HCT116 (cell line): ENCODE results near the gene HSF4. TPM values are rescaled to one million over a fixed set of nuclear protein-coding genes. Genes with fewer than 3 reads are reported as not detected.

Experiments used
- ATAC-seq: fragments of 200-7000 bp; cut with Tn5 transposase; 2 replicates; pipeline ENCODE4 v1.9.1; 2020; ENCODE audit warnings: mild to moderate bottlenecking, moderate library complexity
- BruUV-seq: library from RNA; stranded (reverse); fragments of 400-500 nt; replicated peaks from 2 replicates; lab custom pipeline; 2021; lab: Mats Ljungman, UMichigan
- CTCF ChIA-PET: fragments of 300-600 bp; sonication (Branson Sonifier 250); formaldehyde crosslinking; loops from one replicate; lab custom pipeline; 2021; ENCODE audit warnings: antibody characterized with exemption; lab: Charles Lee
- POLR2A ChIA-PET: fragments of 300-600, 350-600 bp; sonication (Branson Sonifier 250); formaldehyde crosslinking; loops from one replicate; lab custom pipeline; 2021; ENCODE audit warnings: antibody characterized with exemption; lab: Charles Lee
- RAD21 ChIA-PET, 2 experiments: fragments of 300-600 bp; sonication (Branson Sonifier 250); formaldehyde crosslinking; loops; one replicate each; lab custom pipeline; 2023; ENCODE audit warnings: low total read pairs in 2 of 2; ENCODE audit not compliant: uncharacterized antibody in 2 of 2, unreplicated experiment in 2 of 2, low non-redundant PET in 1 of 2; lab: Charles Lee
- DNase-seq: peaks from one replicate; pipeline ENCODE4 v3.0.0-alpha.2; 2010; ENCODE audit warnings: low read depth, low spot score
- H2AFZ ChIP-seq: fragments of 200-600 bp; shearing (Covaris generic), sonication (generic); 2 replicates; pipeline ENCODE4 v1.6.1; 2017; ENCODE audit warnings: low read depth, mixed run types, mixed read lengths, antibody characterized with exemption, low read length; ENCODE audit not compliant: poor library complexity, severe bottlenecking
- H3K27ac ChIP-seq: 2 replicates; pipeline ENCODE4 v1.5.1; 2012; ENCODE audit warnings: low read depth, low read length
- H3K27me3 ChIP-seq: fragments of 200-600 bp; sonication (generic); 2 replicates; pipeline ENCODE4 v1.6.1; 2016; ENCODE audit warnings: mixed run types, low read length, mixed read lengths; ENCODE audit not compliant: insufficient read depth
- H3K36me3 ChIP-seq, 2 experiments: fragments of 200-500 bp in 1 of 2; fragments of 200-600 bp in 1 of 2; sonication (Bioruptor generic) in 1 of 2; sonication (generic) in 1 of 2; 2 replicates each; pipeline versions ENCODE4 v1.5.1 to v1.6.1; 2014 to 2016; ENCODE audit warnings: low read length in 2 of 2, inconsistent platforms in 1 of 2, mixed read lengths in 1 of 2, mixed run types in 1 of 2; ENCODE audit not compliant: insufficient read depth in 2 of 2, control insufficient read depth in 1 of 2
- H3K4me1 ChIP-seq, 2 experiments: fragments of 200-600 bp in 1 of 2; sonication (generic) in 1 of 2; 2 replicates each; pipeline versions ENCODE4 v1.5.1 to v1.6.1; 2012 to 2017; ENCODE audit warnings: low read length in 2 of 2, inconsistent platforms in 1 of 2, mild to moderate bottlenecking in 1 of 2, mixed read lengths in 1 of 2, mixed run types in 1 of 2, moderate library complexity in 1 of 2; ENCODE audit not compliant: insufficient read depth in 2 of 2, control insufficient read depth in 1 of 2
- H3K4me2 ChIP-seq: fragments of 200-600 bp; sonication (generic); 2 replicates; pipeline ENCODE4 v1.6.1; 2017; ENCODE audit warnings: mixed run types, low read length, mixed read lengths
- H3K4me3 ChIP-seq, 2 experiments: fragments of 200-600 bp in 1 of 2; sonication (generic) in 1 of 2; replicated peaks in 1 of 2; 2 replicates each; pipeline ENCODE4 v1.5.1; 2011 to 2016; ENCODE audit warnings: low read length in 2 of 2, control low read depth in 1 of 2, low read depth in 1 of 2, mild to moderate bottlenecking in 1 of 2, mixed read lengths in 1 of 2, mixed run types in 1 of 2
- H3K79me2 ChIP-seq: fragments of 200-600 bp; sonication (generic); 2 replicates; pipeline ENCODE4 v1.6.1; 2017; ENCODE audit warnings: mild to moderate bottlenecking, mixed run types, low read length, moderate library complexity, mixed read lengths; ENCODE audit not compliant: insufficient read depth
- H3K9ac ChIP-seq: fragments of 200-600 bp; sonication (generic); 2 replicates; pipeline ENCODE4 v1.6.1; 2016; ENCODE audit warnings: low read length, mixed read lengths
- H3K9me2 ChIP-seq: fragments of 200-600 bp; sonication (generic), shearing (Covaris generic); 2 replicates; pipeline ENCODE4 v1.6.1; 2017; ENCODE audit warnings: mixed run types, mild to moderate bottlenecking, moderate library complexity; ENCODE audit not compliant: insufficient read depth
- H3K9me3 ChIP-seq, 2 experiments: fragments of 200-500 bp in 1 of 2; fragments of 200-600 bp in 1 of 2; sonication (Bioruptor generic) in 1 of 2; sonication (generic) in 1 of 2; 2 replicates each; pipeline ENCODE4 v1.6.1; 2014 to 2017; ENCODE audit warnings: low read length in 2 of 2, mixed read lengths in 2 of 2, inconsistent platforms in 1 of 2, low read depth in 1 of 2, mild to moderate bottlenecking in 1 of 2, mixed run types in 1 of 2, moderate library complexity in 1 of 2; ENCODE audit not compliant: control insufficient read depth in 1 of 2, insufficient read depth in 1 of 2
- H4K20me1 ChIP-seq: fragments of 200-600 bp; sonication (generic), shearing (Covaris generic); 2 replicates; pipeline ENCODE4 v1.6.1; 2017; ENCODE audit warnings: mixed run types, mild to moderate bottlenecking, moderate library complexity; ENCODE audit not compliant: insufficient read depth
- CTCF ChIP-seq, 3 experiments: fragments of 200-600 bp in 1 of 3; sonication (generic) in 1 of 3; IDR thresholded peaks in 2 of 3; conservative IDR thresholded peaks in 1 of 3; 2 replicates each; pipeline ENCODE4 v1.5.1; 2012 to 2017; ENCODE audit warnings: low read depth in 2 of 3, low read length in 2 of 3, antibody characterized with exemption in 1 of 3, borderline replicate concordance in 1 of 3, control low read depth in 1 of 3, mild to moderate bottlenecking in 1 of 3, mixed read lengths in 1 of 3, mixed run types in 1 of 3, moderate library complexity in 1 of 3; ENCODE audit not compliant: insufficient read depth in 1 of 3
- EGR1 ChIP-seq: IDR thresholded peaks from 2 replicates; pipeline ENCODE4 v1.6.1; 2012; ENCODE audit warnings: low read depth
- ELF1 ChIP-seq: IDR thresholded peaks from 2 replicates; pipeline ENCODE4 v1.6.1; 2012; ENCODE audit warnings: low read depth, borderline replicate concordance
- EZH2 ChIP-seq: fragments of 200-600 bp; sonication (generic); IDR thresholded peaks from 2 replicates; pipeline ENCODE4 v1.6.1; 2017; ENCODE audit warnings: antibody characterized with exemption, mixed run types
- EZH2phosphoT487 ChIP-seq: fragments of 200-600 bp; IDR thresholded peaks from 2 replicates; pipeline ENCODE4 v1.6.1; 2018; ENCODE audit warnings: antibody characterized with exemption, borderline replicate concordance
- JUND ChIP-seq: IDR thresholded peaks from 2 replicates; pipeline ENCODE4 v1.6.1; 2012
- POLR2AphosphoS5 ChIP-seq: IDR thresholded peaks from 2 replicates; pipeline ENCODE4 v1.6.1; 2011; ENCODE audit warnings: mild to moderate bottlenecking, low read depth, low read length, moderate library complexity
- SIN3A ChIP-seq: IDR thresholded peaks from 2 replicates; pipeline ENCODE4 v1.6.1; 2012; ENCODE audit warnings: low read depth
- ZBTB33 ChIP-seq: IDR thresholded peaks from 2 replicates; pipeline ENCODE4 v1.6.1; 2011; ENCODE audit warnings: mild to moderate bottlenecking, low read length, moderate library complexity; ENCODE audit not compliant: insufficient replicate concordance; ENCODE audit errors: extremely low read depth
- intact Hi-C: fragments of 100-400 bp; cut with micrococcal nuclease; formaldehyde crosslinking; loops from 2 replicates; pipeline ENCODE4 v1.10.0; 2022
- total RNA-seq: library from RNA; stranded (reverse); gene quantifications from one replicate; pipeline ENCODE4 v1.2.1, GENCODE V29; 2021; ENCODE audit not compliant: unreplicated experiment
- TF ChIP-seq, protein P1 (sequence below): IDR thresholded peaks from 2 replicates; pipeline ENCODE4 v1.6.1; 2012

Gene HSF4
- total RNA-seq, 1 experiment from 2014 or later: 46.6 TPM

DNA sequence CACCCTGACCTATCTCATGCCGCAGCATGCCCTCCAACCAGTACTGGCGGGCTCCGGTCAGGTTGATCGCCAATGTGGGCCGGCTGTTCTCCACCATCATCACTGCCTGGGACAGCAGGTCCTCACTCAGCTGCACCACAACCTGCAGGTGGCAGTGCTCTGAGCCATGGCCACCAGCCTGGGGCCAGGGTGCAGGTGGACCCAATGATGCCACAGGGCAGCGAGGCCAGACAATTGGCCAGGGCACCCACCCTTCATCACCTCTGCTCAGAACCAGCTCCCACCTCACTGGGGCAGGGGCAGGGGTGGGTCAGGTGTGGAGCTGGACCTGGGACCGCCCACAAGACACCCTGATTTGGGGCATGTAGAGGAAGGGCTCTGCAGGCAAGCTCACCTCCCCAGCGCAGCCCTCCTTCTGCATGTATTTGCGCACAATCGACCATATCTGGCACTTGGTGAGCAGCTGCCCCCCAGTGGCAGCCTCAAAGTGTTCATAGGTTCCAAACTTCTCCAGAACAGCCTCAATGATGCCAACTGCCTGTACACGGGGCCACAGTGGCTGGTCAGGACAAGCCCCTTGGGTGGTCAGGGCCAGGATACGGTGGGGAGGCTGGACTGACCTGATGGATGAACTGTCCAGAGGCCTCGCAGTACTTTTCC lies 15.0 kb downstream of the HSF4 start:
- Histone ChIP-seq H3K4me1 (peaks cover 47 to 72% of the 10 kb centered on the region in 2 experiments), H3K27me3 (no peaks in the 10 kb centered on the region), H3K4me2 (peak overlapping the region; percentile 93; the same call in 1 of the 2 replicates), H3K36me3 (0 out of 4 replicates have a peak, but pooled peaks cover 0 to 6% of the 10 kb centered on the region in 2 experiments), H3K9ac (0 out of 2 replicates have a peak overlapping the region, but pooled peaks have one; percentile 77), H3K4me3 (no peak overlapping the region)
- DNase-seq: no peak
- TF ChIP-seq CTCF (IDR thresholded peaks at IDR 0.05 in 2 of 3, conservative IDR thresholded peaks at IDR 0.05 in 1 of 3; ENCODE audit: borderline replicate concordance in 1 of 3, insufficient read depth in 1 of 3, low read depth in 2 of 3, low read length in 2 of 3): peak in 2 of 3 experiments; percentile 39 to 50; a peak in 3 of 6 replicates
- TF ChIP-seq POLR2AphosphoS5: no peak
- TF ChIP-seq, all 23 proteins: peak for 1
- peaks cover 11% of the 10 kb centered on the region for H3K79me2 ChIP-seq
- intact Hi-C loops: no loop called here
- H3K27ac ChIP-seq: peak overlapping the region; percentile 95
- H4K20me1 ChIP-seq: no peaks in the 10 kb centered on the region
- ATAC-seq: no peak
- BruUV-seq: no TSS peak
- CTCF ChIA-PET: interaction anchor here (0.7 to 3.4 kb wide), 4 partner anchors 13 to 162 kb away, joined by 3 to 14 read pairs (median 4); partner anchors contain the start of genes E2F4 and ELMO3
- no peaks in the 10 kb centered on the region for H3K9me2 ChIP-seq
- POLR2A ChIA-PET: no interaction called here
- RAD21 ChIA-PET: no interaction called here
- no peak overlapping the region for H2AFZ ChIP-seq
- H3K9me3 ChIP-seq: no peaks in the 10 kb centered on the region

DNA sequence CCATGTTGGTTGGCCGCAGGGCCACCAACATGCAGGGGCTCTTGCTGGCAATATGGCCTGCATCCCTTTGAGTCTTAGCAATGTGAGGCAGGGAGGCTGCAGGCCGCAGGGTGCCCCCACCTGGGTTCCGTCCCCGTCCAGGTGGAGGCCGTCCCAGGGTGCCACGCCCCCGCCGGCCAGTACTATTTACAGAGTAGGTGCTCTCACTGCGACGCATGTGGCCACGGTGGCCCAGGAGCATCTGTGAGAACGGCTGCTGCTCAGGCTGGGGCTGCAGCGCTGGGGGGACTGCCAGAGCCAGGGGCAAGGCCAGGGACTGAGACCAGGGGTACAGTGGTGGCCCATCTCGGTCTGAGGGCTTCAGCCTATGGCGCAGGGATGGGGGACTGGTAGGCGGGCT lies 15.6 kb downstream of the HSF4 start:
- H3K4me3 ChIP-seq: no peak overlapping the region
- no peaks in the 10 kb centered on the region for H3K9me2 ChIP-seq
- no peaks in the 10 kb centered on the region for H3K27me3 ChIP-seq
- H3K27ac ChIP-seq: peak overlapping the region; percentile 95; the same call in 1 of the 2 replicates
- 0 out of 4 replicates have a peak, but pooled peaks cover 0 to 3% of the 10 kb centered on the region in 2 experiments for H3K36me3 ChIP-seq
- H4K20me1 ChIP-seq: no peaks in the 10 kb centered on the region
- intact Hi-C loops: no loop called here
- no peaks in the 10 kb centered on the region for H3K9me3 ChIP-seq
- ChIA-PET POLR2A (no interaction called here), RAD21 (no interaction called here), CTCF (interaction anchor here (1.0 to 3.4 kb wide), 3 partner anchors 12 to 159 kb away, joined by 3 to 14 read pairs (median 3); partner anchors contain the start of genes E2F4 and ELMO3)
- no TSS peak for BruUV-seq
- peaks cover 11% of the 10 kb centered on the region for H3K79me2 ChIP-seq
- no peak overlapping the region for H2AFZ ChIP-seq
- DNase-seq: no peak
- no peak overlapping the region for H3K4me2 ChIP-seq
- no peak for ATAC-seq
- H3K9ac ChIP-seq: no peak overlapping the region
- peaks cover 40 to 69% of the 10 kb centered on the region in 2 experiments for H3K4me1 ChIP-seq
- TF ChIP-seq ELF1 (no peak), EZH2 (no peak), ZBTB33 (no peak), JUND (no peak), EGR1 (no peak), EZH2phosphoT487 (no peak), SIN3A (no peak)
- TF ChIP-seq, protein P1, sequence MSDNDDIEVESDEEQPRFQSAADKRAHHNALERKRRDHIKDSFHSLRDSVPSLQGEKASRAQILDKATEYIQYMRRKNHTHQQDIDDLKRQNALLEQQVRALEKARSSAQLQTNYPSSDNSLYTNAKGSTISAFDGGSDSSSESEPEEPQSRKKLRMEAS: no peak
